Measurements from ENCODE around the gene COL15A1. TPM values are rescaled to one million over a fixed set of nuclear protein-coding genes. Genes with fewer than 3 reads are reported as not detected.

COL15A1 gene
- total RNA-seq, 1 donor from 2014 or later, result 0.06 TPM

DNA sequence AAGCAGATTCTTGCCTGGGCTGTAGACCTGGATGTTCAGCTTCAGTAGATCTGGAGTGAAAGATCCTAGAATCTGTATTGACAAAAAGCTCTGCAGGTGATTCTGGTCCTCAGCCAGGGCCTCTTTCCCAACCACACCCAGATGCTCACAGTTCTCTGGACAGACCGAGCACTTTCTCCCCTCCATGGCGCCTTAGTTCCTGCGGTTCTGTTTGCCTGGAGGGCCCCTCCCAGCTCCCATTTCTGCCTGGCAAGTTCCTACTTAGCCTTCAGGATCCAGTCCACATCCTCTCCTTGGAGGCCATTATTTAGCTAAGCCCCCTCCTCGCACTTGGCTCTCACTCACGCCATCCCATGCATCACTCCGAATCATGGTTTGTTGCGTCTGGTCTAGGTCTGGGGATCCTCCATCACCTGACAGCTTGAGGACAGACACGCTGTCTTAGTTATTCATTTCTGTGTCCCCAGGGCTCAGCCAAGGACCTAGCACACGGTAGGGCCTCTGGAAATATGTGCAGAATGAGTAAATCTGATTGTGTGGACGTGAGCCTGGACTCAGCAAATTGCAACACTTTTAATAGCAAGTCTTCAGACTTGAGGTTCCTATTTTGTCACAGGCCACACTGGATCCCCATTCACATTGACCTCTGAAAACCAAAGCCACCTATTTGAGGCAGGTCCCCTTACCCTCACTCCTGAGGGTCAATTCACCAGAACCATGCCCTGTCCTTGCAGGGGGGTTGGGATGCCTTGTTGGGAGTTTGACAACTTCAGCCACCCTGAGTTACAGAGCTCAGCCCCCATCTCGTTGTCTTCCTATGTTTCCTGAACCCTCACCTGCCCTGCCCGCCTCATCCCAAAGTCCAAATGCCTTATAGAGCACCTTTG lies 50.7 kb downstream of the COL15A1 start:
- H3K4me3 ChIP-seq (ENCODE audit: low read depth, low read length), result no peak overlapping the region
- TF ChIP-seq, protein P1, sequence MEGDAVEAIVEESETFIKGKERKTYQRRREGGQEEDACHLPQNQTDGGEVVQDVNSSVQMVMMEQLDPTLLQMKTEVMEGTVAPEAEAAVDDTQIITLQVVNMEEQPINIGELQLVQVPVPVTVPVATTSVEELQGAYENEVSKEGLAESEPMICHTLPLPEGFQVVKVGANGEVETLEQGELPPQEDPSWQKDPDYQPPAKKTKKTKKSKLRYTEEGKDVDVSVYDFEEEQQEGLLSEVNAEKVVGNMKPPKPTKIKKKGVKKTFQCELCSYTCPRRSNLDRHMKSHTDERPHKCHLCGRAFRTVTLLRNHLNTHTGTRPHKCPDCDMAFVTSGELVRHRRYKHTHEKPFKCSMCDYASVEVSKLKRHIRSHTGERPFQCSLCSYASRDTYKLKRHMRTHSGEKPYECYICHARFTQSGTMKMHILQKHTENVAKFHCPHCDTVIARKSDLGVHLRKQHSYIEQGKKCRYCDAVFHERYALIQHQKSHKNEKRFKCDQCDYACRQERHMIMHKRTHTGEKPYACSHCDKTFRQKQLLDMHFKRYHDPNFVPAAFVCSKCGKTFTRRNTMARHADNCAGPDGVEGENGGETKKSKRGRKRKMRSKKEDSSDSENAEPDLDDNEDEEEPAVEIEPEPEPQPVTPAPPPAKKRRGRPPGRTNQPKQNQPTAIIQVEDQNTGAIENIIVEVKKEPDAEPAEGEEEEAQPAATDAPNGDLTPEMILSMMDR (conservative IDR thresholded peaks at IDR 0.05; ENCODE audit: low read depth, low read length), result no peak
- DNase-seq (ENCODE audit: low read depth), result no peak

DNA sequence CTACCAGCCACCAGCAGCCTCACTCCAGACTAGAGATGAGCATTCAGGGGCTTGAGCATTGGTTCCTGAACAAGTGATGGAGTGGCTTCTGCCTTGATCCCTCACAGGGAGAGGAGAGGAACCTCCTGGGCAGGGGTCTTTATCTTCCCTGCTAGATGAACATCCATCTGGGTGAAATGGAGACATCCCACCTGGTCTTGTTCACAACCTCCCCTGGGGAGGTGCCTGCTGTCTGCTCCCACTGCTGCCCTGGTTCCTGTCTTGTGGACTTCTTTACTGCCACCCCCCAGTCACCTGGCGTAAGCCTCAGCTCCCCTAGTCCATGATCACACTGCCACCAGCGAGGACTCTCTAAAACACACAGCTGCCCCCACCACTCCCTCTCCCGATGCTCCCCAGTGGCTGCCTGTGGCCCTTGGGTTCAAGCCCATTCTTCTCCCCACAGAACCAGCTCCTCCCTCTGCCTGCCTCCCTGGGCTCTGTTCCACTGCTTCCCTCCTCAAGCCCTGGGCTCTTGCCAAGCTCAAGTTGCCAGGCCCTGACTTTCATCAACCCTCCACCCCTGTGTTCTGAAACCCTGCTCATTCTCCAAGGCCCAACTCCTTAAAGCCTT lies 51.5 kb downstream of the COL15A1 start:
- DNase-seq (ENCODE audit: low read depth), result no peak
- H3K4me3 ChIP-seq (ENCODE audit: low read depth, low read length), result no peak overlapping the region
- TF ChIP-seq, protein P1 (conservative IDR thresholded peaks at IDR 0.05; ENCODE audit: low read depth, low read length), result no peak

DNA sequence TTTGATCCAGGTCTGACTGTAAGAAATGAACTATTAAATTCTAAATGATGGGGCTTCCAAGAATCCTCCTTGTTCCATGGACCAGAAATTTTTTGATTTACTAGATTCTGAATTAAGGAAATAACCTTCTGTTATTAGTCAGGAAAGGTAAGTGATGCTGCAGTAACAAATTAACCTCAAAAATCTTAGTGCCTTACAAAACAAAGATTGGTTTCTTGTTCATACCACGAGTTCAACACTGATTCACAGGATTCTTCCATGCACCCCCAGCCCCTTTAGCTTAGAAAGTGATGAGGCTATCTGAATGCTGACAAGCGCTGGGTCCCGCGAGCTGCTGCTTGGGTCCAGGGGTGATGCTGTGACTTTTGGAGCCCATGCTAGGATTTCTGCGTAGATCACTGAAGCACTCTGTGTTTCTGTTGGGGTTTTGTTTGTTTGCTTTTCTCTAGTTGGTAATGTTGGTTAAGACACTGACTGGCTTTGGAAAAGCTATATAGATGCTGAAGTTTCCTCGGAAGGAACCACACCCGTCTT lies 52.3 kb downstream of the COL15A1 start:
- TF ChIP-seq, protein P1 (conservative IDR thresholded peaks at IDR 0.05; ENCODE audit: low read depth, low read length), result no peak
- DNase-seq (ENCODE audit: low read depth), result no peak
- H3K4me3 ChIP-seq (ENCODE audit: low read depth, low read length), result no peak overlapping the region

DNA sequence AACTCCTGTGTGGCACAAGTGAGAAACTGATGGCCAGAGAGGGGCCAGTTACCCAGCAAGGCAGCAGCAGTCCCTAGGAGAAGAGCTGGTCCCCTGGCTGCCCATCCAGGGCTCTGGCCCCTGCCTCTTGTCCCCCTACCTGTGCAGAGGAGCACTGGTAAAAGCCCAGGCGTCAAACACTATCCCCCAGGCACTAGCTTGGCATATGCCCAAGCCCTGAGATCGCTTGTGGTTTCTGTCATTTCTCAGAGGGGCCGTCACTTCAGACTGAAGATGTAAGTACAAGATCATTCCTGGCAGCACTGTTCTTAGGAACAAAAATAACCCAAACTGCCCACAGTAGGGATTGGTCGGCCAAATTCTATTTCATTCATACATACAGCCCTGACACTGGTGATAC lies 53.9 kb downstream of the COL15A1 start:
- no peak overlapping the region for H3K4me3 ChIP-seq (ENCODE audit: low read depth, low read length)
- DNase-seq (ENCODE audit: low read depth), result no peak
- TF ChIP-seq, protein P1 (conservative IDR thresholded peaks at IDR 0.05; ENCODE audit: low read depth, low read length), result no peak

DNA sequence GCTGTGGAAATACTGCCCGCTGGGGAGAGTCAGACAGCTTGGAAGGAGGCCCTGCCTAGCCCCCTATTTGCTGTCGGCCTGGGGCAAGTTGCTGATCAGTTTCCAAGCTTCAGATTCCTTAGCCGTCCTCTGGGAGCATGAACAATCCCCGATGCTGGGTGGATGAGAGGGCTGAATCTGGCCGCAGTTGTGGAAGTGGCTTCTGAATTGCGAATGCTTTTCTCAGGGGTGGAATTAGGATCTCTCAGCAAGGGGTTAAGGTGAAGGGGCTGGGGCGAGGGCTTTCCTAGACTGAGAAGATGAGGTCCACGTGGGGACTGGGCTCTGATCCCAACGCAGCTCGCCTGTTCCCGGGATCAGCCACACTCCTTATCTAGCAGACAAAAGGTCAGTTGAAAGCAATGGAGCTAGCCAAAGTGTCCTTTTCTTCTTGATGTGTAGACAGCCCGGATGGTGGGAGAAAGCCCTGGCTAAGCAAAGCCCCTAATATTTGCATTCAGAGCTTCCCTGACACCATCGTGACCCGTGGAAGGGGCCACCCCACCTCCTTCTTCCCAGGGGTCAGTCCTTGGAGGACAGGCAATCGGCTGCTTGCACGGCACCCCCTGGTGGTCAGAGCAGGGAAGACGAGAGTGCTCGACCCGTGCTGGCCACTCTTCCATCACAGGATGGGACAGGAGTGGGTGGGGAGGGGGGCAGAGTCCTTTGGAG lies 54.9 kb downstream of the COL15A1 start:
- TF ChIP-seq, protein P1 (conservative IDR thresholded peaks at IDR 0.05; ENCODE audit: low read depth, low read length), result peak; percentile 88
- no peak for DNase-seq (ENCODE audit: low read depth)
- H3K4me3 ChIP-seq (ENCODE audit: low read depth, low read length), result no peak overlapping the region

GRCh38 chr9:98999152-98999525 lies 55.4 kb downstream of the COL15A1 start:
- TF ChIP-seq, protein P1 (conservative IDR thresholded peaks at IDR 0.05; ENCODE audit: low read depth, low read length), result no peak
- DNase-seq (ENCODE audit: low read depth), result no peak
- H3K4me3 ChIP-seq (ENCODE audit: low read depth, low read length), result no peak overlapping the region

Data from epithelial cell of proximal tubule (primary cell).